GM19468 (cell line): Measurements from ENCODE around the gene SPG11.

Experiments
- ATAC-seq: cut with Tn5 transposase; IDR thresholded peaks from one replicate; pipeline ENCODE4 v1.9.1; 2021; ENCODE audit warnings: mild to moderate bottlenecking, moderate library complexity, moderate number of reproducible peaks; ENCODE audit not compliant: unreplicated experiment; ENCODE audit errors: extremely low read depth

SPG11 gene

GRCh38 chr15:44676676-44677075, 13.2 kb upstream of the SPG11 start:
- ATAC-seq = no peak

- ATAC-seq = no peak
Observed at GRCh38 chr15:44675911-44676310, 12.4 kb upstream of the SPG11 start.

GRCh38 chr15:44673639-44674038, 10.2 kb upstream of the SPG11 start:
- ATAC-seq = no peak

- ATAC-seq = no peak
Observed at GRCh38 chr15:44670087-44670950, 6.9 kb upstream of the SPG11 start.

GRCh38 chr15:44668921-44669320, 5.5 kb upstream of the SPG11 start:
- no peak for ATAC-seq

GRCh38 chr15:44667039-44667360, 3.5 kb upstream of the SPG11 start:
- no peak for ATAC-seq

GRCh38 chr15:44666210-44667038, 3.0 kb upstream of the SPG11 start:
- no peak for ATAC-seq

- peak; percentile 16 for ATAC-seq
Observed at GRCh38 chr15:44662478-44663409, 718 bp downstream of the SPG11 start.

GRCh38 chr15:44661576-44661975, 1.9 kb downstream of the SPG11 start:
- ATAC-seq = no peak

- no peak for ATAC-seq
Observed at GRCh38 chr15:44659056-44659455, 4.4 kb downstream of the SPG11 start.

- no peak for ATAC-seq
Observed at GRCh38 chr15:44657378-44657777, 6.1 kb downstream of the SPG11 start.

- no peak for ATAC-seq
Observed at GRCh38 chr15:44656913-44657312, 6.5 kb downstream of the SPG11 start.

- no peak for ATAC-seq
Observed at GRCh38 chr15:44656298-44656697, 7.2 kb downstream of the SPG11 start.

- ATAC-seq = no peak
Observed at GRCh38 chr15:44654858-44655257, 8.6 kb downstream of the SPG11 start.

GRCh38 chr15:44647637-44648036, 15.8 kb downstream of the SPG11 start:
- ATAC-seq = no peak

GRCh38 chr15:44647036-44647435, 16.4 kb downstream of the SPG11 start:
- ATAC-seq = no peak

- no peak for ATAC-seq
Observed at GRCh38 chr15:44646460-44646859, 17.0 kb downstream of the SPG11 start.

GRCh38 chr15:44641651-44642050, 21.8 kb downstream of the SPG11 start:
- ATAC-seq = no peak

GRCh38 chr15:44636976-44637375, 26.5 kb downstream of the SPG11 start:
- ATAC-seq = no peak

GRCh38 chr15:44633603-44634002, 29.9 kb downstream of the SPG11 start:
- no peak for ATAC-seq
